ENCODE measurements around the gene DOP1A.

The DOP1A gene

GRCh38 chr6:83053678-83054077 is 13.8 kb upstream of the DOP1A start:
- H3K4me1 ChIP-seq (ENCODE audit: control insufficient read depth, insufficient read depth, low read length): 0 out of 2 replicates have a peak, but pooled peaks cover 4% of the 10 kb centered on the region
- no peak overlapping the region for H3K4me3 ChIP-seq (ENCODE audit: low read depth, low read length)
- H3K9ac ChIP-seq (ENCODE audit: low read depth, low read length): no peak overlapping the region
- no peak overlapping the region for H3K27ac ChIP-seq (ENCODE audit: low read depth, low read length)
- no peaks in the 10 kb centered on the region for H3K27me3 ChIP-seq (ENCODE audit: control insufficient read depth, insufficient read depth, low read length)
- no peaks in the 10 kb centered on the region for H3K9me3 ChIP-seq (ENCODE audit: control insufficient read depth, insufficient read depth, low read length)
- peaks cover 58% of the 10 kb centered on the region for H3K36me3 ChIP-seq (ENCODE audit: control insufficient read depth, insufficient read depth, low read length)

GRCh38 chr6:83055366-83055964 is 12.0 kb upstream of the DOP1A start:
- no peak overlapping the region for H3K27ac ChIP-seq (ENCODE audit: low read depth, low read length)
- peaks cover 53% of the 10 kb centered on the region for H3K36me3 ChIP-seq (ENCODE audit: control insufficient read depth, insufficient read depth, low read length)
- 0 out of 2 replicates have a peak, but pooled peaks cover 4% of the 10 kb centered on the region for H3K4me1 ChIP-seq (ENCODE audit: control insufficient read depth, insufficient read depth, low read length)
- H3K4me3 ChIP-seq (ENCODE audit: low read depth, low read length): no peak overlapping the region
- no peak overlapping the region for H3K9ac ChIP-seq (ENCODE audit: low read depth, low read length)
- H3K9me3 ChIP-seq (ENCODE audit: control insufficient read depth, insufficient read depth, low read length): no peaks in the 10 kb centered on the region
- no peaks in the 10 kb centered on the region for H3K27me3 ChIP-seq (ENCODE audit: control insufficient read depth, insufficient read depth, low read length)

GRCh38 chr6:83057705-83058321 is 9.7 kb upstream of the DOP1A start:
- Histone ChIP-seq H3K27ac (ENCODE audit: low read depth, low read length) (no peak overlapping the region), H3K27me3 (ENCODE audit: control insufficient read depth, insufficient read depth, low read length) (no peaks in the 10 kb centered on the region), H3K4me3 (ENCODE audit: low read depth, low read length) (no peak overlapping the region), H3K9ac (ENCODE audit: low read depth, low read length) (no peak overlapping the region), H3K4me1 (ENCODE audit: control insufficient read depth, insufficient read depth, low read length) (peaks cover 3% of the 10 kb centered on the region; the same call in 1 of the 2 replicates), H3K36me3 (ENCODE audit: control insufficient read depth, insufficient read depth, low read length) (peaks cover 47% of the 10 kb centered on the region), H3K9me3 (ENCODE audit: control insufficient read depth, insufficient read depth, low read length) (no peaks in the 10 kb centered on the region)

GRCh38 chr6:83061190-83061589 is 6.3 kb upstream of the DOP1A start:
- no peaks in the 10 kb centered on the region for H3K9me3 ChIP-seq (ENCODE audit: control insufficient read depth, insufficient read depth, low read length)
- peaks cover 9% of the 10 kb centered on the region for H3K4me1 ChIP-seq (ENCODE audit: control insufficient read depth, insufficient read depth, low read length)

GRCh38 chr6:83062225-83062624 is 5.2 kb upstream of the DOP1A start:
- H3K9ac ChIP-seq (ENCODE audit: low read depth, low read length): no peak overlapping the region
- no peaks in the 10 kb centered on the region for H3K9me3 ChIP-seq (ENCODE audit: control insufficient read depth, insufficient read depth, low read length)
- peak overlapping the region; percentile 48 for H3K27ac ChIP-seq (ENCODE audit: low read depth, low read length)
- peaks cover 16% of the 10 kb centered on the region for H3K36me3 ChIP-seq (ENCODE audit: control insufficient read depth, insufficient read depth, low read length)
- no peaks in the 10 kb centered on the region for H3K27me3 ChIP-seq (ENCODE audit: control insufficient read depth, insufficient read depth, low read length)
- peaks cover 11% of the 10 kb centered on the region for H3K4me1 ChIP-seq (ENCODE audit: control insufficient read depth, insufficient read depth, low read length)
- H3K4me3 ChIP-seq (ENCODE audit: low read depth, low read length): no peak overlapping the region

More at GRCh38 chr6:83061190-83061589, 6.3 kb upstream of the DOP1A start:
- Histone ChIP-seq H3K9ac (ENCODE audit: low read depth, low read length) (no peak overlapping the region), H3K27ac (ENCODE audit: low read depth, low read length) (no peak overlapping the region), H3K36me3 (ENCODE audit: control insufficient read depth, insufficient read depth, low read length) (peaks cover 27% of the 10 kb centered on the region), H3K4me3 (ENCODE audit: low read depth, low read length) (no peak overlapping the region), H3K27me3 (ENCODE audit: control insufficient read depth, insufficient read depth, low read length) (no peaks in the 10 kb centered on the region)

GRCh38 chr6:83065511-83066192 is 1.8 kb upstream of the DOP1A start, which contains the start of gene UBE3D:
UBE3D (minus strand) TSS chr6:83065841; CDS start chr6:83065718, 123 bp downstream.
- Histone ChIP-seq H3K9me3 (ENCODE audit: control insufficient read depth, insufficient read depth, low read length) (no peaks in the 10 kb centered on the region), H3K27me3 (ENCODE audit: control insufficient read depth, insufficient read depth, low read length) (no peaks in the 10 kb centered on the region), H3K36me3 (ENCODE audit: control insufficient read depth, insufficient read depth, low read length) (peaks cover 12% of the 10 kb centered on the region), H3K9ac (ENCODE audit: low read depth, low read length) (peak within 1 kb of the TSS; percentile 88), H3K27ac (ENCODE audit: low read depth, low read length) (peak within 1 kb of the TSS; percentile 73), H3K4me1 (ENCODE audit: control insufficient read depth, insufficient read depth, low read length) (peaks cover 32% of the 10 kb centered on the region), H3K4me3 (ENCODE audit: low read depth, low read length) (peak within 1 kb of the TSS; percentile 88)

GRCh38 chr6:83068616-83069015 is 1.1 kb downstream of the DOP1A start:
- Histone ChIP-seq H3K27me3 (ENCODE audit: control insufficient read depth, insufficient read depth, low read length) (no peaks in the 10 kb centered on the region), H3K36me3 (ENCODE audit: control insufficient read depth, insufficient read depth, low read length) (no peaks in the 10 kb centered on the region), H3K27ac (ENCODE audit: low read depth, low read length) (peak overlapping the region; percentile 93), H3K9me3 (ENCODE audit: control insufficient read depth, insufficient read depth, low read length) (no peaks in the 10 kb centered on the region), H3K9ac (ENCODE audit: low read depth, low read length) (peak overlapping the region; percentile 89), H3K4me1 (ENCODE audit: control insufficient read depth, insufficient read depth, low read length) (peaks cover 38% of the 10 kb centered on the region), H3K4me3 (ENCODE audit: low read depth, low read length) (peak overlapping the region; percentile 90)

GRCh38 chr6:83069633-83070032 is 2.2 kb downstream of the DOP1A start:
- no peak overlapping the region for H3K9ac ChIP-seq (ENCODE audit: low read depth, low read length)

GRCh38 chr6:83071023-83071422 is 3.6 kb downstream of the DOP1A start:
- Histone ChIP-seq H3K4me1 (ENCODE audit: control insufficient read depth, insufficient read depth, low read length) (peaks cover 36% of the 10 kb centered on the region), H3K27me3 (ENCODE audit: control insufficient read depth, insufficient read depth, low read length) (no peaks in the 10 kb centered on the region), H3K9me3 (ENCODE audit: control insufficient read depth, insufficient read depth, low read length) (no peaks in the 10 kb centered on the region), H3K27ac (ENCODE audit: low read depth, low read length) (peak overlapping the region; percentile 32), H3K4me3 (ENCODE audit: low read depth, low read length) (no peak overlapping the region), H3K36me3 (ENCODE audit: control insufficient read depth, insufficient read depth, low read length) (no peaks in the 10 kb centered on the region), H3K9ac (ENCODE audit: low read depth, low read length) (no peak overlapping the region; the same call in 1 of the 2 replicates)

More at GRCh38 chr6:83069633-83070032, 2.2 kb downstream of the DOP1A start:
- Histone ChIP-seq H3K27me3 (ENCODE audit: control insufficient read depth, insufficient read depth, low read length) (no peaks in the 10 kb centered on the region), H3K4me3 (ENCODE audit: low read depth, low read length) (peak overlapping the region; percentile 90), H3K9me3 (ENCODE audit: control insufficient read depth, insufficient read depth, low read length) (no peaks in the 10 kb centered on the region), H3K36me3 (ENCODE audit: control insufficient read depth, insufficient read depth, low read length) (no peaks in the 10 kb centered on the region), H3K4me1 (ENCODE audit: control insufficient read depth, insufficient read depth, low read length) (peaks cover 38% of the 10 kb centered on the region), H3K27ac (ENCODE audit: low read depth, low read length) (peak overlapping the region; percentile 93)

- H3K9me3 ChIP-seq (ENCODE audit: control insufficient read depth, insufficient read depth, low read length): no peaks in the 10 kb centered on the region
Observed at GRCh38 chr6:83071707-83072106, 4.2 kb downstream of the DOP1A start.

GRCh38 chr6:83072726-83073125 is 5.3 kb downstream of the DOP1A start:
- Histone ChIP-seq H3K36me3 (ENCODE audit: control insufficient read depth, insufficient read depth, low read length) (no peaks in the 10 kb centered on the region), H3K4me3 (ENCODE audit: low read depth, low read length) (no peak overlapping the region), H3K4me1 (ENCODE audit: control insufficient read depth, insufficient read depth, low read length) (peaks cover 31% of the 10 kb centered on the region), H3K27me3 (ENCODE audit: control insufficient read depth, insufficient read depth, low read length) (no peaks in the 10 kb centered on the region), H3K9me3 (ENCODE audit: control insufficient read depth, insufficient read depth, low read length) (no peaks in the 10 kb centered on the region), H3K27ac (ENCODE audit: low read depth, low read length) (no peak overlapping the region), H3K9ac (ENCODE audit: low read depth, low read length) (no peak overlapping the region)

More at GRCh38 chr6:83071707-83072106, 4.2 kb downstream of the DOP1A start:
- no peak overlapping the region for H3K27ac ChIP-seq (ENCODE audit: low read depth, low read length)
- no peak overlapping the region for H3K4me3 ChIP-seq (ENCODE audit: low read depth, low read length)
- no peaks in the 10 kb centered on the region for H3K36me3 ChIP-seq (ENCODE audit: control insufficient read depth, insufficient read depth, low read length)
- H3K4me1 ChIP-seq (ENCODE audit: control insufficient read depth, insufficient read depth, low read length): peaks cover 33% of the 10 kb centered on the region
- no peaks in the 10 kb centered on the region for H3K27me3 ChIP-seq (ENCODE audit: control insufficient read depth, insufficient read depth, low read length)
- H3K9ac ChIP-seq (ENCODE audit: low read depth, low read length): no peak overlapping the region
